ENCODE measurements around the gene SSC5D. TPM values are rescaled to one million over a fixed set of nuclear protein-coding genes. Genes with fewer than 3 reads are reported as not detected.

Gene SSC5D
- total and polyA plus RNA-seq, 9 of the 15 experiments (the other 6 are each of a cell fraction or from before 2014, with no cell fraction given), result 0.04 to 0.71 (median 0.14) TPM; not detected in 2

DNA sequence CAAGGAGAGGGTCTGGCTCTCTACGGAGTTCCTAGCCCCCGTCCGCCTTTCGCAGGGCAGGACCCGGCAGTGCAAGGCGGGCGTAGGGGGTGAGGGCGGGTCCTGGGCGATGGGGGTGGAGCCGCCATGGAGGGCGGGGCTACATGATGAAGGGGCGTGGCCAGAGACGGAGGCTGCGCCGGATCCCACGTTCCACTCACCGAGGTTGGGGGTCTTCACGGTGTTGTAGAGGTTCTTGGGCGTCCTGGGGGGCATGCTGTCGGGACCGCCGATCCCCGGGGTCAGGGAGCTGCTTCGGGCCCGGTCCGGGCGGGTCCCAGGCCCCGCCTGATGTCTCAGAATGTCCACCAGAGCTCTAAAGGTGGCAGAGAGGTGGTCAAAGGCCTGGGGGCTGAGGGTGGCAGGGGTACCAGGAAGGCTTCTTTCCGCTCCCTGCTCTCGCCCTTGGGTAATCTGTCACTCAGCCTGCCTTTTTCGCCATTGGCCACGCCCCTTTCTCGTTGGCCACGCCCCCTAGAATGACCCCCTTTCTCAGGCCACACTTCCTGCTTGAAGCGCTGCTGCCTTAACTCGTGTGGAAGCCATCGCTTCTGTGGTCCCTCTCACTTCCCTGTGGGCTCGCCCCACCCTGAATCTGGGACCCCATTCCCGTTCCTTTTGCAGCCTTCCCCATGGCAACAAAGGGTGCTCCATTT lies 47.7 kb upstream of the SSC5D start (continued):
- TF ChIP-seq, protein P1, sequence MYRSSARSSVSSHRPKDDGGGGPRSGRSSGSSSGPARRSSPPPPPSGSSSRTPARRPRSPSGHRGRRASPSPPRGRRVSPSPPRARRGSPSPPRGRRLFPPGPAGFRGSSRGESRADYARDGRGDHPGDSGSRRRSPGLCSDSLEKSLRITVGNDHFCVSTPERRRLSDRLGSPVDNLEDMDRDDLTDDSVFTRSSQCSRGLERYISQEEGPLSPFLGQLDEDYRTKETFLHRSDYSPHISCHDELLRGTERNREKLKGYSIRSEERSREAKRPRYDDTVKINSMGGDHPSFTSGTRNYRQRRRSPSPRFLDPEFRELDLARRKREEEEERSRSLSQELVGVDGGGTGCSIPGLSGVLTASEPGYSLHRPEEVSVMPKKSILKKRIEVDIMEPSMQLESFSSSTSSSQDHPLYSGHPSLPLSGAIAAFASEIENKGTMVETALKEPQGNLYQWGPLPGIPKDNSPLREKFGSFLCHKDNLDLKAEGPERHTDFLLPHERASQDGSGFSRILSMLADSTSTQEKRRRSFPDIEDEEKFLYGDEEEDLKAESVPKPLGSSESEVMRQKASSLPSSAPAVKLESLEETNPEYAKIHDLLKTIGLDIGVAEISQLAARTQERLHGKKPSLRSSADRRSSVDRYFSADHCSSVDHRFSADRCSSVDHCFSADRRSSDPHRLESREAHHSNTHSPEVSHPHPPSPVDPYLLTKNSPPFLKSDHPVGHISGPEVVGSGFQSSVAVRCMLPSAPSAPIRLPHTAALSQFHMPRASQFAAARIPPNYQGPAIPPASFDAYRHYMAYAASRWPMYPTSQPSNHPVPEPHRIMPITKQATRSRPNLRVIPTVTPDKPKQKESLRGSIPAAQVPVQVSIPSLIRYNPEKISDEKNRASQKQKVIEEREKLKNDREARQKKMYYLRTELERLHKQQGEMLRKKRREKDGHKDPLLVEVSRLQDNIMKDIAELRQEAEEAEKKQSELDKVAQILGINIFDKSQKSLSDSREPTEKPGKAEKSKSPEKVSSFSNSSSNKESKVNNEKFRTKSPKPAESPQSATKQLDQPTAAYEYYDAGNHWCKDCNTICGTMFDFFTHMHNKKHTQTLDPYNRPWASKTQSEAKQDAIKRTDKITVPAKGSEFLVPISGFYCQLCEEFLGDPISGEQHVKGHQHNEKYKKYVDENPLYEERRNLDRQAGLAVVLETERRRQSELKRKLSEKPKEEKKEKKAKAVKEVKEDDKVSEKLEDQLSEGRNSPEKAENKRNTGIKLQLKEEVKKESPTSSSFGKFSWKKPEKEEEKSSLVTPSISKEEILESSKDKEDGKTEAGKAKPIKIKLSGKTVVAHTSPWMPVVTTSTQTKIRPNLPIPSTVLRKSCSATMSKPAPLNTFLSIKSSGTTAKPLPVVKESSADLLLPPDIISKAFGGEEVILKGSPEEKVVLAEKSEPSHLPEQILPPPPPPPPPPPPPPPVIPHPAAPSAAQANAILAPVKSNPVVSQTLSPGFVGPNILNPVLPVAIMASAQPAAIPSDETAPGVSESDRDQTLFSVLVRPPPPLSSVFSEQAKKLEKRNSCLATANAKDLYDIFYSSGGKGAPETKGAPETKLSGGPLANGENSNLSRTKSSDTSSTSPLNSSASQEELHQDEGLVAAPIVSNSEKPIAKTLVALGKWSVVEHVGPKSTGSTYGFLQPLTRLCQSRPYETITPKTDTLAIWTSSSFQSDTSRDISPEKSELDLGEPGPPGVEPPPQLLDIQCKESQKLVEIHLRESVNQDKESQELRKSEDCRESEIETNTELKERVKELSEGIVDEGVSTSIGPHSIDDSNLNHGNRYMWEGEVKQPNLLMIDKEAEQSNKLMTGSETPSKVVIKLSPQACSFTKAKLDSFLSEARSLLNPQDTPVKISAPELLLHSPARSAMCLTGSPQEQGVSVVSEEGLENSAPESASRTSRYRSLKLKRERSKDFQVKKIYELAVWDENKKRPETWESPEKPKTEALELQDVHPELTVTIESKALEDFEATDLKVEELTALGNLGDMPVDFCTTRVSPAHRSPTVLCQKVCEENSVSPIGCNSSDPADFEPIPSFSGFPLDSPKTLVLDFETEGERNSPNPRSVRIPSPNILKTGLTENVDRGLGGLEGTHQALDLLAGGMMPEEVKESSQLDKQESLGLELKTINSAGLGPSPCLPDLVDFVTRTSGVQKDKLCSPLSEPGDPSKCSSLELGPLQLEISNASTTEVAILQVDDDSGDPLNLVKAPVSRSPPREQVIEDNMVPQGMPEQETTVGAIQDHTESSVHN (IDR thresholded peaks at IDR 0.05; ENCODE audit: borderline replicate concordance in 1 of 2, low read depth in 1 of 2), result no peak
- TF ChIP-seq PHF8 (IDR thresholded peaks at IDR 0.05; ENCODE audit: borderline replicate concordance, low read length), result peak; percentile 51; the same call in 1 of the 2 replicates
- peak in 1 of 3 experiments; percentile 34 for TF ChIP-seq YY1 (IDR thresholded peaks at IDR 0.05; ENCODE audit: borderline replicate concordance in 1 of 3, control insufficient read depth in 1 of 3, extremely low read depth in 1 of 3, insufficient read depth in 3 of 3, insufficient read length in 1 of 3, insufficient replicate concordance in 2 of 3, low read depth in 1 of 3, low read length in 2 of 3)
